GM19025 (cell line): Measurements from ENCODE around the gene NOS1AP.
"Not testable (repeated sequence)": the region's sequence is repeated elsewhere in the genome, so short reads cannot be mapped to it uniquely, and the experiment has no call there.

Source experiments
- ATAC-seq: cut with Tn5 transposase; IDR thresholded peaks from one replicate; pipeline ENCODE4 v1.9.1; 2021; ENCODE audit warnings: mild to moderate bottlenecking, low read depth, moderate library complexity; ENCODE audit not compliant: unreplicated experiment

The NOS1AP gene

DNA sequence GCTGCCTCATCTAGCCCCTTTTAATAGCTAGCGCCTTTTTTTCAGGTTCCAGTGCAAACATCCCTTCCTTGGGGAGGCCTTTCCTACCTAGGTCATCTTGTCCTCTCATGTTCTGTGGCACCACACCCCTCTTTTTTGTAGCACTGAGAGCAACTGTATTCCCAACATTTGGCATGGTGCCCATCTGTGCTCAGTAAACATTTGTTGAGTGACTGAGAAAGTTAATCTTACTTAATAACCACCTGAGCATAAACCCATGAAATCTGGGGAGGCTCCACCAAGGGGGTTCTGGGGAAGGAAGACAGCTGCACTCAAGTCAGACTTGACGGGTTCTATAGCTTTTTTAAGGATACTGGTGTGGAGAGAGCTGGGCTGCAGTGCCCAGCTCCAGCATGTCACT lies 90.0 kb downstream of the NOS1AP start:
- ATAC-seq, result no peak

DNA sequence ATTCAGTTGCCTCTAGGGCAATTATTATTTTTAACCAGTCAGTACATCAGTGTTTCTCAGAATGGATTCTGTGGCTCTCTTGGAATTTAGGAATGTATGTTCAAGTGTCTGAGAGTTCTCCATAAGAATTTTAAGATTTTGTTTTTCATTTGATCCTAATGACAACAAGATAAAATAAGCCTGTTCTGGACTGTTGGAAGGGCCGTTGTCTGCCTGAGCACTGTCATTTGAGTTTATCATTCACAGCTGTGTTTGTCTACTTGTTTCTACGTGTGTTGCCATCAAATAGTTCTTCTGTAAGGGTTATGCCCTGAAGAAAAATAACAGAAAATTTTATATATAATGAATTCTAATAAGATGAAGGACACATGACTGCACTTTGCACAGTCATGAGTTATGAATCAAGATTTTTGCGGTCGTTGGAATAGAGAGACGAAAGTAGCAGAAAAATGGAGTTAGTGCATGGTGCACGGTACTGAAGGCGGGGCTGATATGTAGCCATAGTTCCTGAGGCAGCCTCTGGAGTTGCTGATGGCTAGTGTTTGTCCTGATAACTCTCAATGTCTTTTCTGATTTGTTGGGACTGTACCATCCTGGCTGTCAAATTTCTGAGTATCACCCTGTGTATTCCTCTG lies 92.5 kb downstream of the NOS1AP start:
- ATAC-seq, result no peak

DNA sequence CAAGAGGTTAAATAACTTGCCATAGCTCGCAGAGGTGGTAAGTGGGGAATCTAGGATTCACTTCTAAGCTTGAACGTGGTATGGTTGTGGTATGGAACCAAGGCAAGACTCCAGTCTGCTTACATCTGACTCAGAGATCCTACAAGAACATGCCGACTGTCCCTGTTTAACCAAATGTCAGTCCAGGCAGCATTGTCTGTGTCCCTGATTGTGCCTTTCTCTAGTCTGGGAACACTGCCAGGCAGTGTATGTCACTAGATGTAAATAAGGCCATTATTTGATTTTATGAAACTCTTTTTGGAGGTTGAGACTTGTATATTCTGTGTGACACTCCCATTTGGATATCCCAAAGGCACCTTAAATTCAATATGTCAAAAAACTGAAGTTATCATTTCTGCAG lies 96.0 kb downstream of the NOS1AP start:
- no peak for ATAC-seq

DNA sequence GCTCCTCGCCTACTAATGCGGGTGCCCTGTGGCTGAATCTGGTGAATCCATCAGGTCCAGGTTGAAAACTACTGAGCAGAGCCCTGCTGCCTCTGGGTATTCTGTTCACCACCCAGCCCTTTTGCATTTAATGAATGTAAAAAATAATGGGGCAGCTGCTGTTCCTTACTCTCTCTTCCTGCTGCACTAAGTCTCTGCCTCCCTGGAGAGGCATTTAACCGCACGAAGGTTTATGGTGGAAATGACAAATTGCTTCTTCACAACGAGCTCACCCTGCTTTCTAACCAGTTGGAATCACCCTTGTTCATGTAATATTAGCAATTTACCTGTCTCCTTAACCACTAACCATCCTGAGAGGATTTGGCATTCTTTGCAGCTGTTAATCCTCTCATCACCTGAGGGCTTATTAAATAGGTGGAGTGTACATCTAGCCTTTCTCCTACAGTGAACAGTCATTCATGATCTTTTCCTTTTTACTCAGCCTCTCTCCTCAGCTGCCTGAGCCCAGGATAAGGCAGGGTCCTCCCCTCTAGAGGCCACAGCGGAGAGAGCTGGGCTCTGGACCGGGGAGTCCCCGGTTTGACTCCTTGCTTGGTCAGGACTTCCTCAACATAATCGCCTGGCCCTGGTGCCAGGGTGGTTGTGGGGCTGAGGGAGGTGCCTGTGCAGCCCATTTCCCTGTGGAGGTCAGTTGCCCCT lies 97.6 kb downstream of the NOS1AP start:
- ATAC-seq, result no peak

DNA sequence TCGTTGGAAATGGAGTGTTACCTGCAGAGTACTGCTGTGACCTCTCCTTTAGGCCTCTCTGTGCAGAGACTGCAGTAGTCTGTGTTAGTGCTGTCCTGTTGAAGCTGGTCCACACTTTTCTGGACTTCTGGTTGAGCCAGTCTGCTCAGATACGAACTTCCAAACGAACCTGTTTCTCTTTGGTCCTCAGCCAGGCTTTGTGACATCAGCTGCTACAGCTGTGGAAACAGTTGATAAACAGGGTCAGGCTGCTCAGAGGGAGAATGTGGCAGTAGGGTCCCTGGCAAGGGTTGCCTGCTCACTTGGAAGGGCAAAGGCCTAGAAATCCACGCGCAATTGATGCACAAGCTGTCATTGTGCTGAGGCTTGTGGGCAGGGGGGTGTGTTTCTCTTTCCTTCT lies 98.8 kb downstream of the NOS1AP start:
- ATAC-seq, result no peak

DNA sequence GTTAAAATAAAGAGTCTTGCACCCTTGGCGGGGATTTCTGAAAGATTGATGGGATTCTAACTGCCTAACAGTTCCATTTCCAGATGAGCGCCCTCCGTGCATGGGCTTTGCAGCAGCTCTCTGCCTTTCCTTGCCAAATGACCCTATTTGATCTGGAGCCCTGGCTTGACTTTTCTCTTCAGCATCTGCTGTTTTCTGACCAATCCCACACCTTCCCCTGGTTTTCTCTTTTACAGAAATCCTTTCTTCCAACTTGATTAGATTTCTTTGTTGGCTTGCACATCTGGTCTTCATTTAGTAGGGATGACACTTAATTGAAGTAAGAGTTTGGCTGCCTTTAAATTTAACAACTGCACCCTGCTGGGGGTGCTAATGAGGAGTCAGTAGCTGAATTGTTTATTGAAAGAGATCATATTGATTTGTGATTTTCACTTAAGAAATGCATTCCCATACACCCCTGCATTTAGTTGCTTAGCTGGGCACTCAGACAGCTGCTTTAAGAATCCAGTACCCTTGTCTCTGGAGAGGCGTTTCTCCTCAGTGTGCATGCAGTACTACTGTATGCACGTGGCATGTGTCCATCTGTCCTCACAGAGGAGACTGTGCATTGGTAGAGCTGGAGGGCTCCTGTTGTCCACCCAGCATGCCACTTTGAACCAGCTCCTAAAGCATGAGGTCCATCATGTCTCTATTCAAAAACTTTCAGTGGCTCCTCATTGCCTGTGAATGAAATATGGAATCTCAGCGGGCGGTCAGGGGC lies 99.7 kb downstream of the NOS1AP start:
- no peak for ATAC-seq

DNA sequence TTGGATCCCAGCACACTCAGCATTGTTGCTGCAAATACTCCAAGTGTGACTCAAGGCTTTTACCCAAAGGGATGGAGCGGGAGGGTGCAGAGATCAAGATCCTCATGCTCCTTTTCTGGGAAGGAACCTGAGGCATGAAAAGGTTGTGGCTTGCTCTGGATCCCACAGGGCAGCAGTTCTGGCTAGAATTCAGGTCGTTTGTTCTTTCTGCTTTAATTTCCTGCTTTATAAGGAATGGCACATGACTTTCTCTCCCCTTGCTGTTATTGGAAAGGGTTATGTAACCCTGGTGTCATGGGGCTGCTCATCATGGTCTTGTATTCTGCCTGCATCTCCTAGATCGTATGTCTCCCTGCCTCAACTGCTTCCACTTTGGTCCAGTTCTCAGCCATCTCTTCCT lies 101.6 kb downstream of the NOS1AP start:
- no peak for ATAC-seq

DNA sequence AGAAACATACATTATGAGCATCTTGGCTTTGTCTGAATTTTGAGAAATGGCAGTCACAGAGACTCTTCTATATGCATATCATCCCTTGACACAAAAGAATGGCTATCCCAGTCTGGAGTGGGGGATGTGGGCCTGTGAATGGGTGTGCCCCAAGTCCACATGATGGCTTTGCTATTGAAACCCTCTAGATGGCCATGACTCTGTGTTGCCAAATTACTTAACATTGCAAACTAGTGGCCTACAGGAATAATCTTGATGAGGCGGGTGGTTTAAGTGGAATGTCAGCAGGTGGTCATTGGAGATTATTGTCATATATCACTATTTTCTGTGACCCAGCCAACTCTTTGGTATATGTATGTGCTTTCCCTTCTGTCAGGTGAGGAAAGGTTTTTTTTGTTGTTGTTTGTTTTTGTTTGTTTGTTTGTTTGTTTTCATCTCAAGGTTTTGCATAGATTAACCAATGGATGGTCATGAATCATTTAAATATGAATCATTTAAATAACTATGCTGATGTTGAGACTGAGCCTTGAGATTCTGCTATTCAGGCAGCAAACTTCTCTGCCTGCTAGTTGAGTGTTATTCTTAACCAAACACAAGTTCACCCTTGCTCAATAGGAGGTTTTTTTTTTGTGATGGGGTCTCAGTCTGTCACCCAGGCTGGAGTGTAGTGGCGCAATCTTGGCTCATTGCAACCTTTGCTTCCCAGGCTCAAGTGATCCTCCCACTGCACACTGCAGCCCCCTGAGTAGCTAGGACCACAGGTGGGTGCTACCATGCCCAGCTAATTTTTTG lies 103.0 kb downstream of the NOS1AP start:
- no peak for ATAC-seq

DNA sequence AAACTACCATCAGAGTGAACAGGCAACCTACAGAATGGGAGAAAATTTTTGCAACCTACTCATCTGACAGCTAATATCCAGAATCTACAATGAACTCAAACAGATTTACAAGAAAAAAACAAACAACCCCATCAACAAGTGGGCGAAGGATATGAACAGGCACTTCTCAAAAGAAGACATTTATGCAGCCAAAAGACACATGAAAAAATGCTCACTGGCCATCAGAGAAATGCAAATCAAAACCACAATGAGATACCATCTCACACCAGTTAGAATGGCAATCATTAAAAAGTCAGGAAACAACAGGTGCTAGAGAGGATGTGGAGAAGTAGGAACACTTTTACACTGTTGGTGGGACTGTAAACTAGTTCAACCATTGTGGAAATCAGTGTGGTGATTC lies 104.1 kb downstream of the NOS1AP start:
- ATAC-seq, result not testable (repeated sequence)

DNA sequence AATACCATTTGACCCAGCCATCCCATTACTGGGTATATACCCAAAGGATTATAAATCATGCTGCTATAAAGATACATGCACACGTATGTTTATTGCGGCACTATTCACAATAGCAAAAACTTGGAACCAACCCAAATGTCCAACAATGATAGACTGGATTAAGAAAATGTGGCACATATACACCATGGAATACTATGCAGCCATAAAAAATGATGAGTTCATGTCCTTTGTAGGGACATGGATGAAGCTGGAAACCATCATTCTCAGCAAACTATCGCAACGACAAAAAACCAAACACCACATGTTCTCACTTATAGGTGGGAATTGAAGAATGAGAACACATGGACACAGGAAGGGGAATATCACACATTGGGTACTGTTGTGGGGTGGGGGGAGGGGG lies 104.5 kb downstream of the NOS1AP start:
- not testable (repeated sequence) for ATAC-seq

DNA sequence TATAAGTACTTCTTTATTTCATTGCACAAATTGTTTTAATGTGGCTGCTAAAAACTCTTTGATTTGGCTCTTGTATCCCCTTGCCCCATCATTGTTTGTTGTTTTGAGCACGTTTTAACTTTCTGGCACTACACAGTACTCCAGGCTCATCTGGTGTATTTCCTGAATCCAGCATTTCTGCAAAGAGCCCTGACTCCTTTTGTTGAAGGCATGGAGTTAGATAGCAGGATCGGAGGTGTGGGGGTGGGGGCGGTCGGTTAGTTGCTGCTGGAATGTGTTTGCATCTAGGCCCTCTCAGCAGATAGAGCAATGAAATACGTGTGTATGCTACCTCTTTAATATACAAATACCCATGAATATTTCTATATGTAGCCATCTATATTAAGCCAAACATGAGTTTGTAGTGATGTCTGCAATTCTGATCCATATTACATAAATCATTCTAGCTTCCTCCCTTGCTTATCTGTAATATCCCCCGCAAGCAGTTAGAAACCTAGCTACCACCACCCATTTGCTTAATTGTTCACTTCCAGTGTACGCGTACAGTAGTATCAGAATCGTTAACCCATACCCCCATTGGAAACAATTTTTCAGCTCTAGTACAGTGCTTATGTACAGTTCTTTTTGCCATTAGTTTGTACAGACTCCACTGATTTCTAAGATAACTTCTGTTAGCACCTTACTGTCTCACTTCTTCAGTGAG lies 106.0 kb downstream of the NOS1AP start:
- no peak for ATAC-seq

DNA sequence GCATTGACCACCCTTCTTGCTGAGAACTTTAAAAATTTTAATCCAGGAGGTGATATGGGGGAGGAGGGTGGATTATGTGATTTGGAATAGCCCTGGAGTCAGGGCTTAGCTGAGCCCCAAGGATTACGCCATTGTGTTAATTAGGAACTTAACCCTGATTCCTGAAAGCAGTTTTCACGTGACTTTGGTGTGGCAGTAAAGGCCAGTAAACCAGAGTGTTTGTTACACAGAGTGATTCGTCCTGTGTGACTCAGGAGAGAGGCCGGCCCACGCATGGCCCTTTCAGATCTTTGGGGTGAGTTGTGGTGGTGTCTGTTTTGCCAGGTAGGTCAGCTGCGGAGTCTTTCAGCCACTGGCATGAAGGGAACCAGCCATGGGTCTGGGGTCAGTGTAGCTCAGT lies 107.6 kb downstream of the NOS1AP start:
- ATAC-seq, result no peak

DNA sequence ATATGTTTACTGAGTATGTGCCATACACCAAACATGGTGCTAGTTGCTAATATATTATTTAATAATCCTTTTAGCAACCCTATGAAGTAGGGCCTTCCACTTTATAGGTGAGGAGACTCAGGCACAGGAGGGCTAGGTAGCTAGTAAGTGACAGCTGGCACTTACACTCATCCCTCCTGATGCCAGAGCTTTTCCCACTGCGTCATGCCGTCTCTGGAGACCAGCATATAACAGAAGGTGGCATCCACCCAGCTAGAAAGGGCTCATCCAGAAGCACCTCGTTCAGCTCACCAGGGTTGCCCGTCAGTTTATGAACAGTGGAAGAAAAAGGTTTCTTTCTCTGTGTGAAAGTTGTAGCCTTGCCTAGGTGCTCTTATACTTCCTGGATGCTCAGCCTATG lies 108.9 kb downstream of the NOS1AP start:
- no peak for ATAC-seq

DNA sequence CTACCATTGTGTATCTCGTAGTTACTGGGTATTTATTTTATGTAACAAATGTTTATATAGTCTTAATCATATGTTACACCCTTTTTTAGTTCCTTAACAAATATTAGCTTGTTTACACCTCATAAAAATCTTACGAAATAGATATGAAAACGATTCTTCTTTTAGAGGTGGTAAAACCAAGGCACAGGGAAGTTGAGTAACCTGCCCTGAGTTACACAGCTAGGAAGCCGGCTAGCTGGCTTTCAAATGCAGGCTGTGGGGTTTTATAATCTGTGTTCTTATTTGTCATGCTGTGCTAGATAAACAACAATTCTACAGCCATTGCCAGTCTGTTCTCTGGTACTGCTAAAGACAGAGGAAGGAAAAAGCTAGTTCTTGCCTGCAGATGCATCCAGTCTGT lies 109.6 kb downstream of the NOS1AP start:
- no peak for ATAC-seq

DNA sequence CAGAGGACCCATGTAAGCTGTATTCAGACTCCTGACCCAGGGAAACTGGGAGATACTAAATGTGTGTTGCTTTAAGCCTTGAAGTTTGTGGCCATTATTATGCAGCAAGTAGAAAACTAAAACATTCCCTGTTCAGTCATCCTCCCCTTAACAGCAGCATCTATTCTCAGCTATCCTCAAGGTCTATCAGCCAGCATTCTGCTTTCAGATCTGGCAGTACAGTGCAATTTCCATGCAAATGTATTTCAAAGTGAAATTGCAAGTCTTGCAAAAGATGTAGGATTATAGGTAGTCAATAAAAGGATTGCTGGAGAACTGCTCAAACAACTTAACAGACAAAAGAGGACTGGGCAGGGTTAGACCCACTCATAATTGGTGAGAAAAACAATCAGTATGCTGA lies 111.3 kb downstream of the NOS1AP start:
- no peak for ATAC-seq

DNA sequence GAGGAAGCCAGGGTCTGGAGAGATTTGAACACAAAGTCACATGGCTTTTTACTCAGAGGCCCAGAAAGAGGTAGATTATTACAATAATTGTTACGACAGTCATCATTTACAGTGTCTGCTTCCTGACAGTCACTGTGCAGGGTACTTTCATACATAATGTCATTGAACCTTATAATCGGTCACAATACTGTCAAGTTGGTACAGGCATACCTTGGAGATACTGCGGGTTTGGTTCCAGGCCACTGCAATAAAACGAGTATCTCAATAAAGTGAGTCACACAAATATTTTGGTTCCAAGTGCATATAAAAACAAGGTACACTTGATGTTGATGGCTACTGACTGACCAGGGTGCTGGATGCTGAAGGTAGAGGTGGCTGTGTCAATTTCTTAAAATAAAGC lies 112.6 kb downstream of the NOS1AP start:
- ATAC-seq, result no peak

DNA sequence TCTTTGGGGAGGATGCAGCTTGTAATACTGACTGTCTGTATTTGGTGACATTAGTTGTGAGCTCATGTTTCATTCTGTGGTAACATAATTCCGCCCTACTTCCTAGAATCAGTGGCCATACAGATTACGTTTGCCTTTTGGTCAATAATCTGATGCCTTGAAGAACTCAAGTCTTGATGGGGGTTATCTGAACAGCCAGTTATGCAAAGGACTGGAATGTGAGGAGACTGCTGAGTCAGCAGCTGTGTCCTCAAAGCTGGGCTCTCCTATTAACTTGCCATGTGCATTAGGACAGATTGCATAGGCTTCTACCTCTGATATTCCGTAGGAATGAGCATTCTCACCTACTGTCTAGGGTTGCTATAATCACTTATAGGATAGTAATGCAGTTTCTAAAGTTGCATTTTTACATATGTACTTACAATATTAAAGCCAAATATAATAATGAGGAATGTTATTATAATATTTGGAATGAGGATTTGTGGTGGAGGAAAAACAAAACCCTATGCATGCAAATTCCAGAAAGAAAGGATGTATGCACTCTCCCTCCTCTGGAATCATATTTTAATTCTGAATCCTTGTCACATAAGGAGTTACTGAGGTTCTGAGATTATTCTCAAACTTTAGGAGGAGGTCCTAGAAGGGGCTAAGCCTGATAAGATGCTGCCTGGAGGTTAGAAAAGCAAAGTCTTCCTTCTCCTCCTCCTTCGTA lies 116.0 kb downstream of the NOS1AP start:
- no peak for ATAC-seq

DNA sequence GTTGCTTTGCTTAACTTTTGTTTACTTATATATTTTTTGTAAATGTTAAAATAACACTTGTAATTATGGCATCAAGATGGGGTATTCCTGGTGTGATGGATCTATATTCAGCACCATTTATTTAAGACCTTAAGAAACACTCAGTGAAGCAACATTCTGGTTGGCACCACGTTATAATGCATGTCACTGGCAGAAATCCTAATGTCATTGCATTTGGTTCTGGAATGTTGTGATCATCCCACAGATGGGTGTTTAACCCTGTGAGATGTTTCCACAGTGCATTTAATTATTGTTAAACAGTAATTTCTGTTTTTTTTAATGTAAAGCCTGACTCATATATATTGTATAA lies 116.5 kb downstream of the NOS1AP start:
- ATAC-seq, result no peak

DNA sequence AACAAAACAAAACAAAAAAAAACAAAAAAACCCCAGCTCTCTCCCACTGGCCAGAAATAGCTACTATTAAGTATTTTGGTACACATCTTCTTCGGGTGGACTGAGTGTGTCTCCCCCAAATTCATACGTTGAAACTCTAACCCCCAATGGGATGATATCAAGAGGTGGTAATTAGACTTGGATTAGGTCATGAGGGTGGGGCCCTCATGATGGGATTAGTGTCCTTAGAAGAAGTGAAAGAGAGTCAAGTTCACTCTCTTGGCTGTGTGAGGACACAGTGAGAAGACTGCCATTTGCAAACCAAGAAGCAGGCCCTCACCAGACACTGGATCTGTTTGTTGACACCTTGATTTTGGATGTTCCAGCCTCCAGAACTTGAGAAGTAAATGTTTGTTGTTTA lies 116.9 kb downstream of the NOS1AP start:
- ATAC-seq, result no peak
